WTC11 (cell line): ENCODE data around the gene TLE4.

Source experiments
- ARID4B ChIP-seq: sonication (generic); formaldehyde crosslinking; IDR thresholded peaks from 2 replicates; pipeline ENCODE4 v1.8.0; 2023; ENCODE audit warnings: missing genetic modification reagents, mild to moderate bottlenecking, borderline replicate concordance
- ATF1 ChIP-seq: sonication (generic); formaldehyde crosslinking; IDR thresholded peaks from 2 replicates; pipeline ENCODE4 v1.8.1; 2023; ENCODE audit warnings: mild to moderate bottlenecking, moderate library complexity, missing genetic modification reagents
- CREB1 ChIP-seq: sonication (generic); formaldehyde crosslinking; IDR thresholded peaks from 2 replicates; pipeline ENCODE4 v1.8.0; 2023; ENCODE audit warnings: mild to moderate bottlenecking, missing genetic modification reagents
- KAT7 ChIP-seq: sonication (generic); formaldehyde crosslinking; IDR thresholded peaks from 2 replicates; pipeline ENCODE4 v1.8.1; 2023; ENCODE audit warnings: missing genetic modification reagents, mild to moderate bottlenecking, borderline replicate concordance
- SP1 ChIP-seq: sonication (generic); formaldehyde crosslinking; conservative IDR thresholded peaks from 2 replicates; pipeline ENCODE4 v1.8.1; 2022; ENCODE audit warnings: missing genetic modification reagents
- ZNF263 ChIP-seq: sonication (generic); formaldehyde crosslinking; IDR thresholded peaks from 2 replicates; pipeline ENCODE4 v1.8.1; 2022; ENCODE audit warnings: low read depth, mild to moderate bottlenecking, moderate library complexity, missing genetic modification reagents
- ZNF317 ChIP-seq: sonication (generic); formaldehyde crosslinking; IDR thresholded peaks from 2 replicates; pipeline ENCODE4 v1.8.1; 2023; ENCODE audit warnings: low read depth, mild to moderate bottlenecking, moderate library complexity, missing genetic modification reagents, borderline replicate concordance
- ZNF423 ChIP-seq: fragments of 250-450 bp; sonication (Bioruptor Pico); IDR thresholded peaks from 2 replicates; pipeline ENCODE4 v2.1.2; 2022; ENCODE audit warnings: mild to moderate bottlenecking, moderate library complexity
- TF ChIP-seq, protein P1 (sequence below): fragments of 200-600 bp; IDR thresholded peaks from 2 replicates; pipeline ENCODE4 v1.8.0; 2022; ENCODE audit warnings: antibody characterized with exemption
- TF ChIP-seq, protein P2 (sequence below): sonication (generic); formaldehyde crosslinking; IDR thresholded peaks from 2 replicates; pipeline ENCODE4 v1.8.1; 2023; ENCODE audit warnings: mild to moderate bottlenecking, missing genetic modification reagents, moderate library complexity
- TF ChIP-seq, protein P3 (sequence below): sonication (generic); formaldehyde crosslinking; IDR thresholded peaks from 2 replicates; pipeline ENCODE4 v1.8.0; 2022; ENCODE audit warnings: mild to moderate bottlenecking, missing genetic modification reagents
- TF ChIP-seq, protein P4 (sequence below): sonication (generic); formaldehyde crosslinking; IDR thresholded peaks from 2 replicates; pipeline ENCODE4 v1.8.0; 2022; ENCODE audit warnings: mild to moderate bottlenecking, missing genetic modification reagents

- TF ChIP-seq ZNF263 (no peak), ATF1 (CRISPR knock-in tag) (no peak), ARID4B (CRISPR knock-in tag) (no peak), ZNF423 (no peak), ZNF317 (CRISPR knock-in tag) (no peak), CREB1 (CRISPR knock-in tag) (no peak), KAT7 (no peak), SP1 (CRISPR knock-in tag) (no peak)
- TF ChIP-seq, protein P1, sequence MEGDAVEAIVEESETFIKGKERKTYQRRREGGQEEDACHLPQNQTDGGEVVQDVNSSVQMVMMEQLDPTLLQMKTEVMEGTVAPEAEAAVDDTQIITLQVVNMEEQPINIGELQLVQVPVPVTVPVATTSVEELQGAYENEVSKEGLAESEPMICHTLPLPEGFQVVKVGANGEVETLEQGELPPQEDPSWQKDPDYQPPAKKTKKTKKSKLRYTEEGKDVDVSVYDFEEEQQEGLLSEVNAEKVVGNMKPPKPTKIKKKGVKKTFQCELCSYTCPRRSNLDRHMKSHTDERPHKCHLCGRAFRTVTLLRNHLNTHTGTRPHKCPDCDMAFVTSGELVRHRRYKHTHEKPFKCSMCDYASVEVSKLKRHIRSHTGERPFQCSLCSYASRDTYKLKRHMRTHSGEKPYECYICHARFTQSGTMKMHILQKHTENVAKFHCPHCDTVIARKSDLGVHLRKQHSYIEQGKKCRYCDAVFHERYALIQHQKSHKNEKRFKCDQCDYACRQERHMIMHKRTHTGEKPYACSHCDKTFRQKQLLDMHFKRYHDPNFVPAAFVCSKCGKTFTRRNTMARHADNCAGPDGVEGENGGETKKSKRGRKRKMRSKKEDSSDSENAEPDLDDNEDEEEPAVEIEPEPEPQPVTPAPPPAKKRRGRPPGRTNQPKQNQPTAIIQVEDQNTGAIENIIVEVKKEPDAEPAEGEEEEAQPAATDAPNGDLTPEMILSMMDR = no peak
- TF ChIP-seq, protein P2, sequence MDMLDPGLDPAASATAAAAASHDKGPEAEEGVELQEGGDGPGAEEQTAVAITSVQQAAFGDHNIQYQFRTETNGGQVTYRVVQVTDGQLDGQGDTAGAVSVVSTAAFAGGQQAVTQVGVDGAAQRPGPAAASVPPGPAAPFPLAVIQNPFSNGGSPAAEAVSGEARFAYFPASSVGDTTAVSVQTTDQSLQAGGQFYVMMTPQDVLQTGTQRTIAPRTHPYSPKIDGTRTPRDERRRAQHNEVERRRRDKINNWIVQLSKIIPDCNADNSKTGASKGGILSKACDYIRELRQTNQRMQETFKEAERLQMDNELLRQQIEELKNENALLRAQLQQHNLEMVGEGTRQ = no peak
- TF ChIP-seq, protein P3, sequence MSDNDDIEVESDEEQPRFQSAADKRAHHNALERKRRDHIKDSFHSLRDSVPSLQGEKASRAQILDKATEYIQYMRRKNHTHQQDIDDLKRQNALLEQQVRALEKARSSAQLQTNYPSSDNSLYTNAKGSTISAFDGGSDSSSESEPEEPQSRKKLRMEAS = no peak
- TF ChIP-seq, protein P4, sequence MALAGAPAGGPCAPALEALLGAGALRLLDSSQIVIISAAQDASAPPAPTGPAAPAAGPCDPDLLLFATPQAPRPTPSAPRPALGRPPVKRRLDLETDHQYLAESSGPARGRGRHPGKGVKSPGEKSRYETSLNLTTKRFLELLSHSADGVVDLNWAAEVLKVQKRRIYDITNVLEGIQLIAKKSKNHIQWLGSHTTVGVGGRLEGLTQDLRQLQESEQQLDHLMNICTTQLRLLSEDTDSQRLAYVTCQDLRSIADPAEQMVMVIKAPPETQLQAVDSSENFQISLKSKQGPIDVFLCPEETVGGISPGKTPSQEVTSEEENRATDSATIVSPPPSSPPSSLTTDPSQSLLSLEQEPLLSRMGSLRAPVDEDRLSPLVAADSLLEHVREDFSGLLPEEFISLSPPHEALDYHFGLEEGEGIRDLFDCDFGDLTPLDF (CRISPR knock-in tag) = no peak
These were observed 49.0 kb upstream of the TLE4 start for GRCh38 chr9:79522793-79523192.
